K562 (cell line): ENCODE measurements around the gene PRPF6.

Experiments used
- CTCF ChIP-seq, 3 experiments: IDR thresholded peaks in 2 of 3; conservative IDR thresholded peaks in 1 of 3; 2 replicates each; pipeline ENCODE4 v1.5.1; 2011 to 2012; ENCODE audit warnings: low read length in 3 of 3, mild to moderate bottlenecking in 3 of 3, control low read depth in 2 of 3, improper control_type of control experiment in 1 of 3, inconsistent platforms in 1 of 3, low read depth in 1 of 3, mixed read lengths in 1 of 3, moderate library complexity in 1 of 3; ENCODE audit not compliant: insufficient read depth in 2 of 3
- POLR2A ChIP-seq: fragments of 450-650 bp; conservative IDR thresholded peaks from 2 replicates; pipeline ENCODE4 v1.6.1; 2016
- SIRT6 ChIP-seq: IDR thresholded peaks from one replicate; pipeline ENCODE4 v1.6.1; 2012; ENCODE audit warnings: low read depth, mild to moderate bottlenecking, control low read depth, inconsistent platforms, low read length, moderate library complexity
- ZFX ChIP-seq: sonication (generic); formaldehyde crosslinking; IDR thresholded peaks from 2 replicates; pipeline ENCODE4 v1.8.0; 2022; ENCODE audit warnings: mild to moderate bottlenecking, missing genetic modification reagents, moderate library complexity

GRCh38 chr20:63942969-63943807 lies 37.7 kb upstream of the PRPF6 start:
- no peak for TF ChIP-seq ZFX (CRISPR knock-in tag)
- no peak for TF ChIP-seq SIRT6
- no peak for TF ChIP-seq POLR2A
- TF ChIP-seq CTCF (IDR thresholded peaks at IDR 0.05 in 2 of 3, conservative IDR thresholded peaks at IDR 0.05 in 1 of 3; ENCODE audit: insufficient read depth in 2 of 3, low read depth in 1 of 3, low read length in 3 of 3) = no peak
